ENCODE data around the gene FRMD4A. TPM values are rescaled to one million over a fixed set of nuclear protein-coding genes. Genes with fewer than 3 reads are reported as not detected.

The FRMD4A gene
- total and polyA plus RNA-seq, 10 of the 15 experiments (the other 5 are each of a cell fraction or from before 2014, with no cell fraction given) = 17.8 to 75.2 (median 39.1) TPM

DNA sequence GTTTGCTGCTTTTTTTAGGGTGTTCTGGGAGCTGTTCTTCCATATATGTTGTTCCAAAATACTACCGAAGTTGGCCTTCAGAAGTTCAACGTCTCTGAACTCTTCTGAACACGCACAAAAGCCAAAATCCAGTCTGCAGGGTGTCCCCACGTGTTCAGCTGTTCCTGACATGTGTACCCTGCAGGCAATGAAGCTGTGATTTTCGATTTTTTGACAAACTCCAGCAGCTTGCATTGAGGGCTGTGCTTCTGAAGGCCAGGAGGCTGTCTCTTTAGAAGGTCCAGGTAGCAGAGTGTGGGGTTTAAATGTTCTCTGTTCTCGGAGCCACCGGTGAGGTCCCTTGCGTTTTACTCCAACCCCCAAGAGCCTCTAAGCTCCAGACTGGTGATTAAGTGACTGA lies 598.9 kb downstream of the FRMD4A start:
- in situ Hi-C loops (cut with MboI) = no loop called here
- CTCF ChIA-PET = interaction anchor here (1.1 kb wide), 1 partner anchor 9 kb away, joined by 5 read pairs; no protein-coding TSS in a partner anchor
- TF ChIP-seq TCF3 (IDR thresholded peaks at IDR 0.05; ENCODE audit: borderline replicate concordance, insufficient read depth, low read depth, low read length) (no peak), ZSCAN29 (IDR thresholded peaks at IDR 0.05) (no peak), SMC3 (IDR thresholded peaks at IDR 0.05; ENCODE audit: borderline replicate concordance, low read length) (no peak), EP300 (IDR thresholded peaks at IDR 0.05; ENCODE audit: borderline replicate concordance in 1 of 2, control insufficient read depth in 1 of 2, low read depth in 2 of 2, low read length in 2 of 2) (no peak), ATF7 (IDR thresholded peaks at IDR 0.05; ENCODE audit: low read depth) (no peak), TCF12 (IDR thresholded peaks at IDR 0.05; ENCODE audit: low read depth, low read length) (no peak), RAD51 (IDR thresholded peaks at IDR 0.05) (no peak), FOXM1 (IDR thresholded peaks at IDR 0.05; ENCODE audit: low read depth, low read length) (no peak), BCL3 (IDR thresholded peaks at IDR 0.05; ENCODE audit: borderline replicate concordance, insufficient read depth, low read depth, low read length, poor library complexity, severe bottlenecking) (no peak), NFIC (IDR thresholded peaks at IDR 0.05; ENCODE audit: low read depth, low read length) (no peak), RAD21 (IDR thresholded peaks at IDR 0.05; ENCODE audit: insufficient read depth, low read depth, low read length) (no peak), SIN3A (IDR thresholded peaks at IDR 0.05; ENCODE audit: low read depth, low read length) (no peak), IRF5 (IDR thresholded peaks at IDR 0.05; ENCODE audit: borderline replicate concordance) (no peak), TARDBP (IDR thresholded peaks at IDR 0.05; ENCODE audit: borderline replicate concordance) (no peak), ZNF384 (IDR thresholded peaks at IDR 0.05; ENCODE audit: borderline replicate concordance, low read depth, low read length) (no peak), IRF3 (IDR thresholded peaks at IDR 0.05) (no peak)
- TF ChIP-seq, protein P1, sequence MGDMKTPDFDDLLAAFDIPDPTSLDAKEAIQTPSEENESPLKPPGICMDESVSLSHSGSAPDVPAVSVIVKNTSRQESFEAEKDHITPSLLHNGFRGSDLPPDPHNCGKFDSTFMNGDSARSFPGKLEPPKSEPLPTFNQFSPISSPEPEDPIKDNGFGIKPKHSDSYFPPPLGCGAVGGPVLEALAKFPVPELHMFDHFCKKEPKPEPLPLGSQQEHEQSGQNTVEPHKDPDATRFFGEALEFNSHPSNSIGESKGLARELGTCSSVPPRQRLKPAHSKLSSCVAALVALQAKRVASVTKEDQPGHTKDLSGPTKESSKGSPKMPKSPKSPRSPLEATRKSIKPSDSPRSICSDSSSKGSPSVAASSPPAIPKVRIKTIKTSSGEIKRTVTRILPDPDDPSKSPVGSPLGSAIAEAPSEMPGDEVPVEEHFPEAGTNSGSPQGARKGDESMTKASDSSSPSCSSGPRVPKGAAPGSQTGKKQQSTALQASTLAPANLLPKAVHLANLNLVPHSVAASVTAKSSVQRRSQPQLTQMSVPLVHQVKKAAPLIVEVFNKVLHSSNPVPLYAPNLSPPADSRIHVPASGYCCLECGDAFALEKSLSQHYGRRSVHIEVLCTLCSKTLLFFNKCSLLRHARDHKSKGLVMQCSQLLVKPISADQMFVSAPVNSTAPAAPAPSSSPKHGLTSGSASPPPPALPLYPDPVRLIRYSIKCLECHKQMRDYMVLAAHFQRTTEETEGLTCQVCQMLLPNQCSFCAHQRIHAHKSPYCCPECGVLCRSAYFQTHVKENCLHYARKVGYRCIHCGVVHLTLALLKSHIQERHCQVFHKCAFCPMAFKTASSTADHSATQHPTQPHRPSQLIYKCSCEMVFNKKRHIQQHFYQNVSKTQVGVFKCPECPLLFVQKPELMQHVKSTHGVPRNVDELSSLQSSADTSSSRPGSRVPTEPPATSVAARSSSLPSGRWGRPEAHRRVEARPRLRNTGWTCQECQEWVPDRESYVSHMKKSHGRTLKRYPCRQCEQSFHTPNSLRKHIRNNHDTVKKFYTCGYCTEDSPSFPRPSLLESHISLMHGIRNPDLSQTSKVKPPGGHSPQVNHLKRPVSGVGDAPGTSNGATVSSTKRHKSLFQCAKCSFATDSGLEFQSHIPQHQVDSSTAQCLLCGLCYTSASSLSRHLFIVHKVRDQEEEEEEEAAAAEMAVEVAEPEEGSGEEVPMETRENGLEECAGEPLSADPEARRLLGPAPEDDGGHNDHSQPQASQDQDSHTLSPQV (IDR thresholded peaks at IDR 0.05) = no peak

More for the DNA sequence above, 598.9 kb downstream of the FRMD4A start:
- H3K9ac ChIP-seq (ENCODE audit: control insufficient read depth, insufficient read depth, low read length) = no peak overlapping the region
- H3K4me3 ChIP-seq = no peak overlapping the region
- POLR2A ChIA-PET = interaction anchor here (0.5 to 1.8 kb wide), 4 partner anchors 12 to 41 kb away, joined by 4 to 6 read pairs (median 4); no protein-coding TSS in a partner anchor
- H3K4me2 ChIP-seq (ENCODE audit: control insufficient read depth, insufficient read depth) = no peak overlapping the region
- H3K27ac ChIP-seq (ENCODE audit: control insufficient read depth, insufficient read depth) = no peak overlapping the region
- no peaks in the 10 kb centered on the region for H3K79me2 ChIP-seq (ENCODE audit: control insufficient read depth, insufficient read depth, low read length)
- no TSS peak for BruUV-seq (replicated peaks)
- SMC1A ChIA-PET (ENCODE audit: uncharacterized antibody, unreplicated experiment) = interaction anchor here (1.5 to 2.0 kb wide), 3 partner anchors 18 to 25 kb away, joined by 4 to 6 read pairs (median 5); no protein-coding TSS in a partner anchor
- ATAC-seq (no peak), FAIRE-seq (no peak), DNase-seq (ENCODE audit: low read depth, low spot score) (no peak)
- H4K20me1 ChIP-seq (ENCODE audit: control insufficient read depth, insufficient read depth) = no peaks in the 10 kb centered on the region
- H3K4me1 ChIP-seq (ENCODE audit: control insufficient read depth, insufficient read depth, low read length) = no peaks in the 10 kb centered on the region
- H3K36me3 ChIP-seq (ENCODE audit: control insufficient read depth in 2 of 2, insufficient read depth in 2 of 2, low read length in 1 of 2) = peaks cover 0 to 2% of the 10 kb centered on the region in 2 experiments; a peak in 2 of 4 replicates
- RAD21 ChIA-PET (ENCODE audit: unreplicated experiment) = interaction anchor here (1.0 kb wide), 1 partner anchor 46 kb away, joined by 4 read pairs; no protein-coding TSS in a partner anchor
- WGBS (ENCODE audit: insufficient coverage, insufficient replicate concordance, low lambda C conversion rate, missing lambda C conversion rate) = 60% methylated on average over 8 of the region's 8 CpGs
- intact Hi-C loops (cut with micrococcal nuclease; ENCODE audit: unreplicated experiment) = no loop called here
- no peaks in the 10 kb centered on the region for H3K9me3 ChIP-seq (replicated peaks; ENCODE audit: control insufficient read depth, insufficient read depth, low read length)
- H3K27me3 ChIP-seq (replicated peaks in 1 of 2; ENCODE audit: control insufficient read depth in 2 of 2, insufficient read depth in 2 of 2, low read length in 1 of 2) = no peaks in the 10 kb centered on the region
- H2AFZ ChIP-seq (ENCODE audit: control insufficient read depth, low read depth, low read length) = no peak overlapping the region; the same call in 1 of the 2 replicates

All from GM12878 (cell line).